GM10266 (cell line): Measurements from ENCODE around the gene JPT2.

Experiments
- DNase-seq: peaks from one replicate; pipeline ENCODE4 v3.0.0; 2012; ENCODE audit errors: extremely low spot score
- CTCF ChIP-seq: IDR thresholded peaks from 2 replicates; pipeline ENCODE4 v1.5.1; 2012; ENCODE audit warnings: mild to moderate bottlenecking, low read depth; ENCODE audit not compliant: control insufficient read depth, insufficient read depth; ENCODE audit errors: missing control alignments

JPT2 gene

GRCh38 chr16:1674751-1675664, 3.1 kb upstream of the JPT2 start:
- no peak for TF ChIP-seq CTCF
- no peak for DNase-seq

- TF ChIP-seq CTCF: no peak
- no peak for DNase-seq
These were observed 1.4 kb upstream of the JPT2 start for GRCh38 chr16:1676661-1677060.

GRCh38 chr16:1677339-1677738, 740 bp upstream of the JPT2 start:
- no peak for TF ChIP-seq CTCF

GRCh38 chr16:1678500-1679098, 520 bp downstream of the JPT2 start:
- TF ChIP-seq CTCF: no peak
- no peak for DNase-seq

More at GRCh38 chr16:1677339-1677738, 740 bp upstream of the JPT2 start:
- no peak for DNase-seq

GRCh38 chr16:1680361-1680760, 2.3 kb downstream of the JPT2 start:
- no peak for DNase-seq
- no peak for TF ChIP-seq CTCF

GRCh38 chr16:1681032-1681431, 3.0 kb downstream of the JPT2 start:
- no peak for DNase-seq
- TF ChIP-seq CTCF: no peak

- no peak for TF ChIP-seq CTCF
These were observed 9.6 kb downstream of the JPT2 start for GRCh38 chr16:1687427-1688316.

More at GRCh38 chr16:1687427-1688316, 9.6 kb downstream of the JPT2 start:
- DNase-seq: no peak
